HG03342 (cell line): ENCODE measurements around the gene CSH1.
"Not testable (repeated sequence)": the region's sequence is repeated elsewhere in the genome, so short reads cannot be mapped to it uniquely, and the experiment has no call there.

Experiments
- ATAC-seq: cut with Tn5 transposase; IDR thresholded peaks from one replicate; pipeline ENCODE4 v1.9.1; 2021; ENCODE audit warnings: mild to moderate bottlenecking, moderate library complexity; ENCODE audit not compliant: unreplicated experiment

The CSH1 gene

DNA sequence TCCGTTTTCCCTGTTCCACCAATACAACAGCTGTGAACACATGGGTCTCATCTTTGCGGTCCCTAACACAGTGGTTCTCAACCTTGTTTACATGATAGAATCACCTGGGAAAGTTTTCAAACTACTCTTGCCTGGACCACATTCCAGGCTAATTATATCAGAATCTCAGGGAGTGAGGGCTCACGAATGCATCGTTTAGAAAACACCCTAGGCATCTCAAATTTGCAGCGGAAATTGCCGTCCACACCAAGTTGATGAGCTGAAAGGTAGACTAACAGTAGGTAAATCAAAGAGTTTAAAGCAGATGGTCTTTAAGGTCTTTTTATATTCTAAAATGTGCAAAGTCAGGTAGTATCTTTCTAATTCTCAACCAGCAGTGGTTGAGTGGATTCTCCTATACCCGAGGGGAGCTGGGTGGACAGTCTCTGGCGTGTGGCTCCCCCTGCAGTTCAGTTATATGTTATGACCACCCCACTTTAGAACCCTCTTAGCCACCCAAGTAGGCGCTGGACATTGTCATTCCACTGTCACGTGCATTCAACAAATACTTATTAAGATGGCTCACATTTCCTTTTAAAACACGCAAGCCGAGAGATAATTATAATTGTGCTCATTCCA is 10.9 kb upstream of the CSH1 start:
- ATAC-seq = not testable (repeated sequence)

DNA sequence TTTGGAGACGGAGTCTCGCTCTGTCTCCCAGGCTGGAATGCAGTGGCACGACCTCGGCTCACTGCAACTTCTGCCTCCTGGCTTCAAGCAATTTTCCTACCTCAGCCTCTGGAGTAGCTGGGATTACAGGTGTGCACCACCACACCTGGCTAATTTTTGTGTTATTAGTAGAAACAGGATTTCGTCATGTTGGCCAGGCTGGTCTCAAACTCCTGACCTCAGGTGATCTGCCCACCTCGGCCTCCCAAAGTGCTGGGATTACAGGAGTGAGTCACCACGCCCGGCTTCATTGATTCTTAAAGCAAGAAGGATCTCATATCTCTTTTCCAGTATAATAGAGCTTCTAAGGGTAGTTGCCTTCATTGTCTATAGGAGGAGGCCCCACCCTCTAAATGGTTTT is 8.4 kb upstream of the CSH1 start:
- not testable (repeated sequence) for ATAC-seq

DNA sequence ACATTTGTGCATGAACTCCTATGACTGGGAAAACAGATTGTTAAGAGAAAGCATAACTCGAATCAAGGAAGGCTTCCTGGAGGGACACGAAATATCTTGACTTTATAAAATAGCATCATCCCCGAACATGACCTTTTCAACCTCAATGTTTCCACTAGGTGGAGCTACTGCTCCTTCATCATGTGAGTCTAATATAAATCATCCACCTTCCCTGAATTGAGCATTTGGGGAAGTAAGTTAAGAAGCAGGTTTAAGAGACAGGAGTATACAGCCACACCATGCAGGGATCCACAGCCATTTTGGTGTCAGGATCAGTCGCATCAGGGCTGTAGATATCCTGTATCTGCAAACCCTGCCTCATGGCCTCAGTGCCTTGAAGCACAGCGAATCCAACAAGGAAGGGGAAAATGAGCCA is 7.4 kb upstream of the CSH1 start:
- ATAC-seq = not testable (repeated sequence)

DNA sequence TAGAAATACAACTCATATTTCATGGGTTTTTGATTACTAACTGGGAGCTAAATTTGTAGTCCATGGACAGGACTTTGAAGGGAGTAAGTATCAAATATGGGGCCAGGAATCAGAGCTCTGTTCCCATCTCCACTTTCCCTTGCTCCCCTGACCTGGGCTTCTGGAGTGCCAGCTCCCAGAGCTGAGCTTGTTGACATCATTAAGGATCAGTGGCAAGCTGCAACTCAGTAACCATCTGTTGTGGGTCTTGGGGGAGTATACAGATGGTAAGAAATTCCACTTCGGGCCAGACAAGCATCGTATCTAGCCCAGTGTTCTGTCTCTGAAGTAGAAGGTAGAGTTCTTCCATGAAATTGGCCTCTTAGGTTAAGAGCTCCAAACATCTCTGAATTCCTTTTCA is 5.6 kb upstream of the CSH1 start:
- not testable (repeated sequence) for ATAC-seq

DNA sequence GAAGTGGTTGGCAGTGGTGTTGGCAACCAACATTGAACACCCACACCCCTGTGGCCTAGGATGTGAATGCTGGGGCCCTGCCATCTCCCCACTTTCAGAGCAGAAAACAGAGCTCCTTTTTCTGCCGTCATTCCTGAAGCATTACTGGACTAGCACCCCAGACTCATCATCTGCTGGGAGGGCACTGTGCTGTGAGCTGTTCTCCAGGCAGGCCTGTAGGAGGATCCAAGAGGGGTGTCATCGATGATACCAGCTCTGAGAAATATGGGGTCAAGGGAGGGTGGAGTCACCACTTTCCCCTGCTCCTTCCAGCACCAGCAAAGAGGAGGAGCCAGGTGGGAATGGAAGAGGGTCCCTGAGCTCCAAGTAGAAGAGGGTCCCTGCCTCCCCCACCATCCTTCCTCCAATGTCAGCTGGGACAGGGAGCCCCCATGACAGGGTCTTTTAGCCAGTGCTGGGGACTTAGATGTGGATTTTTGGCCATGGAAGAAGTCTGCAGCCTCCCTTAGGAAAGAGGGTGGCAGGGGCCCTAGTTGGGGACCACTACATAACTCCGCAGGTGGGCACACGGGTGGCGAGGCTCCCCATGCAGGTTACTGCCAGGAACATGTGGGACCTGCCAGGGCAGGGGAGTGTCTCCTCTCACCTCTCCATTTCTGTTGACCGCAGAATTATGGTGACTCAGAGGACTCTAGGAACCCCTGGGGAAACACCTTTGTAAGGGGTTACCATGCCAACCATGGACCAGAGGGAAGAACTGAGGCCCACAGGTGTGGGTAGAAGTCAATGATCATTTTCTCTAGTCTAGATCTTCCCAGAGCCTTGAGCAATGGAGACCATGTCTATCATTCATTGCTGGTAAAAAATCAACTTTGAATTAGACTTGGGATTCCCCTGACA is 2.8 kb upstream of the CSH1 start:
- ATAC-seq = not testable (repeated sequence)

DNA sequence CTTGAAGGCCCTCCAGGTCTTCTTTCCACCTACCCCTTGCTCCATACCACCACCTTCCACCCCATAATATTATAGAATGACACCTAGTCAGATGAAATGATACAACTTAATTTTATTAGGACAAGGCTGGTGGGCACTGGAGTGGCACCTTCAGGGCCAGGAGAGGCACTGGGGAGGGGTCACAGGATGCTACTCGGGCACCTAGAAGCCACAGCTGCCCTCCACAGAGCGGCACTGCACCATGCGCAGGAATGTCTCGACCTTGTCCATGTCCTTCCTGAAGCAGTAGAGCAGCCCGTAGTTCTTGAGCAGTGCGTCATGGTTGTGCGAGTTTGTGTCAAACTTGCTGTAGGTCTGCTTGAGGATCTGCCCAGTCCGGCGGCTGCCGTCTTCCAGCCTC is 1.6 kb downstream of the CSH1 start:
- ATAC-seq = not testable (repeated sequence)

DNA sequence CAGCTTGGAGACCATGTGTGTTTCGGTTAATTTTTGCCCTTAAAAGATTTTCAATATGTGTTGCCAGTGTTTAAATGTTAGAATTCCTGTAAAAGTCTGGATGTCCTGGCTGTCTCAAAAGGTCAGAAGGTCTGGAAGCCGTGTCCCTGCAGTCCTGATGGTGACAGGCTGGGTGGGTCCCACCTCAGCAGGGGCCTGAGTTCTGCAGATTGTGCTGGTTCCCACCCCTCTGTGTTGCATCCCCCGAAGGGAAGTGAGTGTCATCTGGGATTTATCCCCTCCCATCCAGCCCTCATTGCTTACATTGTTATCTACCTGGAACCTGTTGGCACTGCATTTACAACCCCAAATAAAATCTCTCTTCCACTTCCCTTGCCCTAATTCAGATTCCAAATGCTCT is 2.4 kb downstream of the CSH1 start:
- not testable (repeated sequence) for ATAC-seq

DNA sequence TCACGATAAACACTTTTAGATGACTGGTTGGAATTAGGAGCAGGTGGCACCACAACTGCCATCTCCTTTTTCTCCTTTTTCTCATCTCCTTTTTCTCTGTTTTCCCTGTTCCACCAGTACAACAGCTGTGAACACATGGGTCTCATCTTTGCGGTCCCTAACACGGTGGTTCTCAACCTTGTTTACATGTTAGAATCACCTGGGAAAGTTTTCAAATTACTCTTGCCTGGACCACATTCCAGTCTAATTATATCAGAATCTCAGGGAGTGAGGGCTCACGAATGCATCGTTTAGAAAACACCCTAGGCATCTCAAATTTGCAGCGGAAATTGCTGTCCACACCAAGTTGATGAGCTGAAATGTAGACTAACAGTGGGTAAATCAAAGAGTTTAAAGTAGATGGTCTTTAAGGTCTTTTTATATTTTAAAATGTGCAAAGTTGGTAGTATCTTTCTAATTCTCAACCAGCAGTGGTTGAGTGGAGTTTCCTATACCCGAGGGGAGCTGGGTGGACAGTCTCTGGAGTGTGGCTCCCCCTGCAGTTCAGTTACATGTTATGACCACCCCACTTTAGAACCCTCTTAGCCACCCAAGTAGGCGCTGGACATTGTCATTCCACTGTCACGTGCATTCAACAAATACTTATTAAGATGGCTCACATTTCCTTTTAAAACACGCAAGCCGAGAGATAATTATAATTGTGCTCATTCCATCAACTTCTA is 3.9 kb downstream of the CSH1 start:
- ATAC-seq = not testable (repeated sequence)

DNA sequence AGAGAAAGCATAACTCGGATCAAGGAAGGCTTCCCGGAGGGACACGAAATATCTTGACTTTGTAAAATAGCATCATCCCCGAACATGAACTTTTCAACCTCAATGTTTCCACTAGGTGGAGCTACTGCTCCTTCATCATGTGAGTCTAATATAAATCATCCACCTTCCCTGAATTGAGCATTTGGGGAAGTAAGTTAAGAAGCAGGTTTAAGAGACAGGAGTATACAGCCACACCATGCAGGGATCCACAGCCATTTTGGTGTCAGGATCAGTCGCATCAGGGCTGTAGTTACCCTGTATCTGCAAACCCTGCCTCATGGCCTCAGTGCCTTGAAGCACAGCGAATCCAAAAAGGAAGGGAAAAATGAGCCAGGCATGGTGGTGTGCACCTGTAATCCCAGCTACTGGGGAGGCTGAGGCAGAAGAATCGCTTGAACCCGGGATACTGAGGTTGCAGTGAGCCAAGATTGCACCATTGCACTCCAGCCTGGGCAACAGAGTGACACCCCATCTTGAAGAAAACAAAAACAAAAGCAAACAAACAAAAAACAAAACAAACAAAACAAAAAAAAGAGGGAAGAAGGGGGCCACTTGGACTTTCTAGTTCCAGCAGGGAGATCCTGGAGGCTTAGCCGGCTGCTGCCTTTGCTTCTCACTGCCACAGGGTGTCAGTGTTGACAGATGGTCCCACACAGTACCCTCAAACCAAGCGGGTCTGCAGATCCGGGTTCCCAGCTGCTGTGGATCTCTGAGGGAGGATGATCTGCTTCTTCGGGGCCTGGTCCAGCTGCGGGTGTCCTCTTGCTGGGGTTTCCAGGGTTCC is 7.1 kb downstream of the CSH1 start:
- ATAC-seq = not testable (repeated sequence)

DNA sequence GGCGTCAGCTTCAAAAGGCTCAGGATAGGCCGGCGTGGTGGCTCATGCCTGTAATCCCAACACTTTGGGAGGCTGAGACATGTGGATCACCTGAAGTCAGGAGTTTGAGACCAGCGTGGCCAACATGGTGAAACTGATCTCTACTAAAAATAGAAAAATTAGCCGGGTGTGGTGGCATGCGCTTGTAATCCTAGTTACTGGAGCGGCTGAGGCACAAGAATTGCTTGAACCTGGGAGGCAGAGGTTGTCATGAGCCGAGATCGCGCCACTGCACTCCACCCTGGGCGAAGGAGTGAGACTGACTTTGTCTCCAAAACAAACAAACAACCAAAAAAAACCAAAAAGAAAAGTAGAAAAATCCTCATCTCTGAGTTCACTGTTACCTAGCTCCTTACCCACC is 11.3 kb downstream of the CSH1 start:
- not testable (repeated sequence) for ATAC-seq

DNA sequence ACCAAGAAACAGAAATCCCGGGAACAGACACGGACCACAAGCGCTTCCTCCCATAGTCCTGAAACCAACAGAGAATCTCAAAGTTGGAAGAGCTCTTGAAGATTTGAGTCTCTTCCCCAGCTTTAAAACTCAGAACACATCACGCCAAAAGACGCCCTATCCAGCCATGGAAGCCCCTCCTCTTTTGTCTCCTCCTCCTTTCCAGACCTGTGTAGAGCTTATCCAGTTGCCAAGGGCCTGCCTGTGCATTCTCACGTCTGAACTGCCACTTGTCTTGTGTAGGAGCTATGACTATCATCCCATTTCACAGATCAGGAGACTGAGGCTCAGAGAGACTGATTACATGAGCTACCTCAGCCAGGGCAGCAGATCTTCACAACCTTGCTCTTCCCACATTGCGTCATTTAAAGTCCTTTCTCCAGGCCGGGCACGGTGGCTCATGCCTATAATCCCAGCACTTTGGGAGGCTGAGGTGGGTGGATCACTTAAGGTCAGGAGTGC is 13.7 kb downstream of the CSH1 start:
- ATAC-seq = not testable (repeated sequence)

DNA sequence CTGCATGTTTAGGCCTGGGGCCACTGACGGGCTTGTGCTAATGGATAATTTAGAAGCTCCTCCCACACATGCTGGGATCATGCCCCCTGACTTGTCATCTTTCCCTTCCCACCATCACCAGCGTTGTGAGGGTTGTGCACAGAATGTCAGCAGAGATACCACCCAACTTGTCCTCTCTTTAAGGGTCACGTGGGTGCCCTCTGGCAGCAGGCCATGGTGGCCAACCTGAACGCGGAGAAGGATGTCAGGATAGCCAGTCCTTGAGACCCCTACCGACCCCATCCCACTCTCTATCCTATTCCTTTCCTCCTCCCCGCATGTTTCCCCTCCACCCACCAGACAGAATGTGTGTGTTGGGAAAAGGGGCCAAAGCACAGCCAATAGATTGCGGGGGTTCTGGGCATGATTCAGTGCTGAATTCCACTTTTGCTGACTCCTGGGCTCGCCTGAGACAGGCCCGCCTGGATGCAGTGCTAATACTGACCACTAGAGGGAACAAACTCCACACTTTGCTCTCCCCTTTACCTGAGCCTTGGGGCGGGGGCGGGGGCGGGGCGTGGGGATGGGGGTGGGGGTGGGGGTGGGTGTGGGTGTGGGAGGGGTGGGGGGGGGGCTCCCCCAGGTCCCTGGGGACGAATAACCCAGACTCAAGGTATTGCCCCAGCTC is 14.3 kb downstream of the CSH1 start, which contains the start of gene GH2:
GH2 (minus strand) TSS at position 10 of the 667 bp plus-strand sequence. CDS start 143 bp downstream, outside the sequence.
- ATAC-seq = no peak

DNA sequence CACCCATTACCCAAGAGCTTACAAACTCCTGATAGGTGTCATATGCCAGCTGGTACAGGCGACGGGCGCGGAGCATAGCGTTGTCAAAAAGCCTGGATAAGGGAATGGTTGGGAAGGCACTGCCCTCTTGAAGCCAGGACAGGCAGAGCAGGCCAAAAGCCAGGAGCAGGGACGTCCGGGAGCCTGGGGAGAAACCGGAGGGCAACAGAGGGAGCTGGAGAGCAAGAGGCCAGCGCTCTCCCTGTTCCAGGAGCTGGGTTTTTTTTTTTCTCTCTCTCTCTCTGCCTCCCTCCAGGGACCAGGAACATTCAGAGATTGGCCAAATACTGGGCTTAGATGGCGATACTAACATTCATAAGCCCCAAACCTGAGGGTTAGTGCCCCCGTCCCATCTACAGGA is 15.0 kb downstream of the CSH1 start:
- ATAC-seq = not testable (repeated sequence)

DNA sequence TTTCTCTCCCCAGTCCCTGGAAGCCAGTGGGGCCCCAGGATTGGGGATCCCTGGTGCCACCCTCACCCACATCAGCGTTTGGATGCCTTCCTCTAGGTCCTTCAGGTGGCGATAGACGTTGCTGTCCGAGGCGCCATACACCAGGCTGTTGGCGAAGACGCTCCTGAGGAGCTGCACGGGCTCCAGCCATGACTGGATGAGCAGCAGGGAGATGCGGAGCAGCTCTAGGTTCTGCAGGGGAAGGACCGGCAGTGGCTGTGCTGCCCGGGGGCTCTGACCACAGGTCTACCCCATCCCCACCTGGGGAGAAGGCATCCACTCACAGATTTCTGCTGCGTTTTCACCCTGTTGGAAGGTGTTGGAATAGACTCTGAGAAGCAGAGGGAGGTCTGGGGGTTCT is 15.7 kb downstream of the CSH1 start:
- ATAC-seq = no peak

DNA sequence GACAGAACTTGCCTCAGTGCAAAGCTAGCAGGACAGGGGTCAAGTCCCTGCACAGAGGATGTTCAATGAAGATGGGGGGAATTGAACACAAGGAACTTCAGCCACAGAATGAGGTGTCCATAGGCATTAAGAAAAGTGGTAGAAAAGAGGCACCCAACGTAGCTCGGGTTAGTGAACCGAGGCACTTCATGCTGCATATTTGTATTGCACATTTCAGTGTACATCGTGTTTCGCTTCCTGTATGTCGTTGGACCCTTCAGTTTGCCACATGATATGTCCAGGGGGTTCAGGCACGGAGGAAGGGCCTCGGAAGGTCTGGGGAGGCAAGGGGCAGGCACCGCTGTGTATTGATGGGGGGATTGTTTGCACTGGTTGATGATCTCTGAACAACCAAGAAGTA is 18.0 kb downstream of the CSH1 start:
- ATAC-seq = not testable (repeated sequence)

DNA sequence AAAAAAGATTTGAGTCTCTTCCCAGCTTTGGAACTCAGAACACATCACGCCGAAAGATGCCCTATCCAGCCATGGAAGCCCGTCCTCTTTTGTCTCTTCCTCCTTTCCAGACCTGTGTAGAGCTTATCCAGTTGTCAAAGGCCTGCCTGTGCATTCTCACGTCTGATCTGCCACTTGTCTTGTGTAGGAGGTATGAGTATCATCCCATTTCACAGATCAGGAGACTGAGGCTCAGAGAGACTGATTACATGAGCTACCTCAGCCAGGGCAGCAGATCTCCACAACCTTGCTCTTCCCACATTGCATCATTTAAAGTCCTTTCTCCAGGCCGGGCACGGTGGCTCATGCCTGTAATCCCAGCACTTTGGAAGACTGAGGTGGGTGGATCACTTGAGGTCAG is 21.7 kb downstream of the CSH1 start:
- ATAC-seq = not testable (repeated sequence)

DNA sequence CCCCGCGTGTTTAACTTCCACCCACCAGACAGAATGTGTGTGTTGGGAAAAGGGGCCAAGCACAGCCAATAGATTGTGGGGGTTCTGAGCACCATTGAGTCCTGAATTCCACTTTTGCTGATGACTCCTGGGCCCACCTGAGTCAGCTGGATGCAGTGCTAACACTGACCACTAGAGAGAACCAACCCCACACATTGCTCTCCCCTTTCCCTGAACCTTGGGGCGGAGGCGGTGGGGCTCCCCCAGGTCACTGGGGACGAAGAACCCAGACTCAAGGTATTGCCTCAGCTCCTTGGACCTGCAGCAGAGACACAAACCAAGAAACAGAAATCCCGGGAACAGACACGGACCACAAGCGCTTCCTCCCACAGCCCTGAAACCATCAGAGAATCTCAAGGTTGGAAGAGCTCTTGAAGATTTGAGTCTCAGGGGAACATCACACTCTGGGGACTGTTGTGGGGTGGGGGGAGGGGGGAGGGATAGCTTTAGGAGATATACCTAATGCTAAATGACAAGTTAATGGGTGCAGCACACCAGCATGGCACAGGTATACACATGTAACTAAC is 22.2 kb downstream of the CSH1 start:
- ATAC-seq = not testable (repeated sequence)

DNA sequence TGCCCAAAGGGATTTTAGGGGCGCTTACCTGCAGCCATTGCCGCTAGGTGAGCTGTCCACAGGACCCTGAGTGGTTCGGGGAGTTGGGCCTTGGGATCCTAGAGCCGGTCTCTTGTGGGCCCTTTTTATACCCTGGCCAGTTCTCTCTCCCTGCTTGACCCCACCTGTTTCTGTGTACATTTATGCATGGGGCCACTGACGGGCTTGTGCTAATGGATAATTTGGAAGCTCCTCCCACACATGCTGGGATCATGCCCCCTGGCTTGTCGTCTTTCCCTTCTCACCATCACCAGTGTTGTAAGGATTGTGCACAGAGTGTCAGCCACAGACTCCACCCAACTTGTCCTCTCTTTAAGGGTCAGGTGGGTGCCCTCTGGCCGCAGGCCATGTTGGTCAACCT is 22.8 kb downstream of the CSH1 start, which contains the start of gene CSH2:
CSH2 (minus strand) TSS at position 101 of the 400 bp plus-strand sequence; CDS start at position 38, 63 bp downstream.
- not testable (repeated sequence) for ATAC-seq

DNA sequence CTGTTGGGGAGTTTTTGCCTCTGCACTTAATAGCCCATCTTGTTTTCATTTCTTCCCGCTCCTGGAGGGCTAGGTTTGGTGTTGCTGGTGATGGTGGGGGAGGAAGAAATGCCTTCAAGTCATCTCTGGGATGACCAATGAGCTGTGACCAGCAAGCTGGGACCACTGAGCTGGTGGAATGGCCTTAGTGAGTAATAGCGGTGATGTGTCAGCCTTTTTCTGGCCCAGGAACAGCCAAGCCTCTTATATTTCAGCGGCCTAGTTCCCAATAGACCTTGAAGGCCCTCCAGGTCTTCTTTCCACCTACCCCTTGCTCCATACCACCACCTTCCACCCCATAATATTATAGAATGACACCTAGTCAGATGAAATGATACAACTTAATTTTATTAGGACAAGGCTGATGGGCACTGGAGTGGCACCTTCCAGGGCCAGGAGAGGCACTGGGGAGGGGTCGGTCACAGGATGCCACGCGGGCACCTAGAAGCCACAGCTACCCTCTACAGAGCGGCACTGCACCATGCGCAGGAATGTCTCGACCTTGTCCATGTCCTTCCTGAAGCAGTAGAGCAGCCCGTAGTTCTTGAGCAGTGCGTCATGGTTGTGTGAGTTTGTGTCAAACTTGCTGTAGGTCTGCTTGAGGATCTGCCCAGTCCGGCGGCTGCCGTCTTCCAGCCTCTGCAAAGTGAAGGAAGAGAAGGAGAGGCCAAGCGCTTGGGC is 24.6 kb downstream of the CSH1 start:
- ATAC-seq = not testable (repeated sequence)
